ENCODE data around the gene BRSK2.

The BRSK2 gene

GRCh38 chr11:1397146-1397861, 7.6 kb downstream of the BRSK2 start:
- ATAC-seq, result no peak
- TF ChIP-seq, protein P1, sequence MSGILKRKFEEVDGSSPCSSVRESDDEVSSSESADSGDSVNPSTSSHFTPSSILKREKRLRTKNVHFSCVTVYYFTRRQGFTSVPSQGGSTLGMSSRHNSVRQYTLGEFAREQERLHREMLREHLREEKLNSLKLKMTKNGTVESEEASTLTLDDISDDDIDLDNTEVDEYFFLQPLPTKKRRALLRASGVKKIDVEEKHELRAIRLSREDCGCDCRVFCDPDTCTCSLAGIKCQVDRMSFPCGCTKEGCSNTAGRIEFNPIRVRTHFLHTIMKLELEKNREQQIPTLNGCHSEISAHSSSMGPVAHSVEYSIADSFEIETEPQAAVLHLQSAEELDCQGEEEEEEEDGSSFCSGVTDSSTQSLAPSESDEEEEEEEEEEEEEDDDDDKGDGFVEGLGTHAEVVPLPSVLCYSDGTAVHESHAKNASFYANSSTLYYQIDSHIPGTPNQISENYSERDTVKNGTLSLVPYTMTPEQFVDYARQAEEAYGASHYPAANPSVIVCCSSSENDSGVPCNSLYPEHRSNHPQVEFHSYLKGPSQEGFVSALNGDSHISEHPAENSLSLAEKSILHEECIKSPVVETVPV (CRISPR knock-in tag; IDR thresholded peaks at IDR 0.05), result no peak
- TF ChIP-seq, protein P2, sequence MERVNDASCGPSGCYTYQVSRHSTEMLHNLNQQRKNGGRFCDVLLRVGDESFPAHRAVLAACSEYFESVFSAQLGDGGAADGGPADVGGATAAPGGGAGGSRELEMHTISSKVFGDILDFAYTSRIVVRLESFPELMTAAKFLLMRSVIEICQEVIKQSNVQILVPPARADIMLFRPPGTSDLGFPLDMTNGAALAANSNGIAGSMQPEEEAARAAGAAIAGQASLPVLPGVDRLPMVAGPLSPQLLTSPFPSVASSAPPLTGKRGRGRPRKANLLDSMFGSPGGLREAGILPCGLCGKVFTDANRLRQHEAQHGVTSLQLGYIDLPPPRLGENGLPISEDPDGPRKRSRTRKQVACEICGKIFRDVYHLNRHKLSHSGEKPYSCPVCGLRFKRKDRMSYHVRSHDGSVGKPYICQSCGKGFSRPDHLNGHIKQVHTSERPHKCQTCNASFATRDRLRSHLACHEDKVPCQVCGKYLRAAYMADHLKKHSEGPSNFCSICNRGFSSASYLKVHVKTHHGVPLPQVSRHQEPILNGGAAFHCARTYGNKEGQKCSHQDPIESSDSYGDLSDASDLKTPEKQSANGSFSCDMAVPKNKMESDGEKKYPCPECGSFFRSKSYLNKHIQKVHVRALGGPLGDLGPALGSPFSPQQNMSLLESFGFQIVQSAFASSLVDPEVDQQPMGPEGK (CRISPR knock-in tag; IDR thresholded peaks at IDR 0.05; ENCODE audit: borderline replicate concordance), result no peak
- no peak for TF ChIP-seq ZNF8 (CRISPR knock-in tag; IDR thresholded peaks at IDR 0.05)
- TF ChIP-seq CREB5 (CRISPR knock-in tag; IDR thresholded peaks at IDR 0.05; ENCODE audit: low read depth), result no peak
- no peak for TF ChIP-seq CSDC2 (CRISPR knock-in tag; IDR thresholded peaks at IDR 0.05)
- no peak for TF ChIP-seq ISL1 (CRISPR knock-in tag; IDR thresholded peaks at IDR 0.05)
- TF ChIP-seq ZNF70 (CRISPR knock-in tag; IDR thresholded peaks at IDR 0.05), result no peak
- no peak for TF ChIP-seq ESRRG (CRISPR knock-in tag; IDR thresholded peaks at IDR 0.05)
- no peak for TF ChIP-seq PPARA (CRISPR knock-in tag; IDR thresholded peaks at IDR 0.05; ENCODE audit: borderline replicate concordance)
- no peak for TF ChIP-seq SNAI2 (CRISPR knock-in tag; IDR thresholded peaks at IDR 0.05)
- no peak for TF ChIP-seq ZC3H10 (CRISPR knock-in tag; IDR thresholded peaks at IDR 0.05)
- TF ChIP-seq GLIS3 (CRISPR knock-in tag; IDR thresholded peaks at IDR 0.05), result no peak
- no peak for TF ChIP-seq ARNTL (CRISPR knock-in tag; IDR thresholded peaks at IDR 0.05; ENCODE audit: borderline replicate concordance, low read depth)
- TF ChIP-seq RARB (CRISPR knock-in tag; IDR thresholded peaks at IDR 0.05), result no peak
- no peak for TF ChIP-seq BACH2 (CRISPR knock-in tag; IDR thresholded peaks at IDR 0.05; ENCODE audit: borderline replicate concordance)
- no peak for TF ChIP-seq TSHZ2 (CRISPR knock-in tag; IDR thresholded peaks at IDR 0.05)
- TF ChIP-seq ZFP3 (CRISPR knock-in tag; IDR thresholded peaks at IDR 0.05), result no peak
- no peak for TF ChIP-seq ZNF565 (CRISPR knock-in tag; conservative IDR thresholded peaks at IDR 0.05; ENCODE audit: low read depth)

GRCh38 chr11:1397862-1398527, 8.3 kb downstream of the BRSK2 start:
- TF ChIP-seq, protein P2 (CRISPR knock-in tag; IDR thresholded peaks at IDR 0.05; ENCODE audit: borderline replicate concordance), result no peak
- no peak for TF ChIP-seq ZFP30 (CRISPR knock-in tag; IDR thresholded peaks at IDR 0.05)
- TF ChIP-seq BACH2 (CRISPR knock-in tag; IDR thresholded peaks at IDR 0.05; ENCODE audit: borderline replicate concordance), result no peak
- TF ChIP-seq ZNF70 (CRISPR knock-in tag; IDR thresholded peaks at IDR 0.05), result no peak
- TF ChIP-seq TCF4 (CRISPR knock-in tag; IDR thresholded peaks at IDR 0.05; ENCODE audit: borderline replicate concordance), result no peak
- no peak for TF ChIP-seq ESRRG (CRISPR knock-in tag; IDR thresholded peaks at IDR 0.05)
- TF ChIP-seq PPARA (CRISPR knock-in tag; IDR thresholded peaks at IDR 0.05; ENCODE audit: borderline replicate concordance), result no peak
- no peak for TF ChIP-seq ISL1 (CRISPR knock-in tag; IDR thresholded peaks at IDR 0.05)
- TF ChIP-seq CREB5 (CRISPR knock-in tag; IDR thresholded peaks at IDR 0.05; ENCODE audit: low read depth), result no peak
- no peak for TF ChIP-seq ZFP3 (CRISPR knock-in tag; IDR thresholded peaks at IDR 0.05)
- TF ChIP-seq, protein P1 (CRISPR knock-in tag; IDR thresholded peaks at IDR 0.05), result no peak
- no peak for TF ChIP-seq ZNF565 (CRISPR knock-in tag; conservative IDR thresholded peaks at IDR 0.05; ENCODE audit: low read depth)
- no peak for TF ChIP-seq POU6F1 (CRISPR knock-in tag; IDR thresholded peaks at IDR 0.05; ENCODE audit: borderline replicate concordance, low read depth)
- TF ChIP-seq ARNTL (CRISPR knock-in tag; IDR thresholded peaks at IDR 0.05; ENCODE audit: borderline replicate concordance, low read depth), result no peak
- no peak for TF ChIP-seq ZC3H10 (CRISPR knock-in tag; IDR thresholded peaks at IDR 0.05)
- TF ChIP-seq GLIS3 (CRISPR knock-in tag; IDR thresholded peaks at IDR 0.05), result no peak
- no peak for TF ChIP-seq OSR1 (CRISPR knock-in tag; IDR thresholded peaks at IDR 0.05)
- no peak for ATAC-seq

Measured in SK-N-SH treated with all-trans-retinoic acid at 6 μM for 48 hours (cell line).